ENCODE results near the gene FLOT1. TPM values are rescaled to one million over a fixed set of nuclear protein-coding genes. Genes with fewer than 3 reads are reported as not detected.

FLOT1 gene
- total and polyA plus RNA-seq, 2 donors (not counting 1 experiment from before 2014, with no cell fraction given) = 71.2 to 79.4 TPM

DNA sequence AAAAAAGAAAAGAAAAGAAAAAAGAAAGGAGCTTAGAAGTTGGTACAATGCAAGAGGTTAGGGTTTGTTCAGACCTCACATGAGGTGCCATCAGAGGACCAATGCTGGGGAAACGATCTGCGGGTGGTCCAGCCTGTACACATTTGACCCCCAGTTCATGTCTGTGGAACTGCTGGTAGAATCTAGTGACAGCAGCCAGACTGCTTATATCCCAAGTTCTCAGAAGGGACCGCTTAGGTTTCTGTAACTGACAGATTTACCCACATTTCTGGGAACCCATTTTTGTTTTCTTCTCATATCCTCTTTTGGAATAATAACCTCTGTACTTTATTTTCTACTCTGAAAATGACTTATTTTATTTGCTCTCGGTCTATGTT is 60.7 kb downstream of the FLOT1 start:
- TF ChIP-seq, protein P1, sequence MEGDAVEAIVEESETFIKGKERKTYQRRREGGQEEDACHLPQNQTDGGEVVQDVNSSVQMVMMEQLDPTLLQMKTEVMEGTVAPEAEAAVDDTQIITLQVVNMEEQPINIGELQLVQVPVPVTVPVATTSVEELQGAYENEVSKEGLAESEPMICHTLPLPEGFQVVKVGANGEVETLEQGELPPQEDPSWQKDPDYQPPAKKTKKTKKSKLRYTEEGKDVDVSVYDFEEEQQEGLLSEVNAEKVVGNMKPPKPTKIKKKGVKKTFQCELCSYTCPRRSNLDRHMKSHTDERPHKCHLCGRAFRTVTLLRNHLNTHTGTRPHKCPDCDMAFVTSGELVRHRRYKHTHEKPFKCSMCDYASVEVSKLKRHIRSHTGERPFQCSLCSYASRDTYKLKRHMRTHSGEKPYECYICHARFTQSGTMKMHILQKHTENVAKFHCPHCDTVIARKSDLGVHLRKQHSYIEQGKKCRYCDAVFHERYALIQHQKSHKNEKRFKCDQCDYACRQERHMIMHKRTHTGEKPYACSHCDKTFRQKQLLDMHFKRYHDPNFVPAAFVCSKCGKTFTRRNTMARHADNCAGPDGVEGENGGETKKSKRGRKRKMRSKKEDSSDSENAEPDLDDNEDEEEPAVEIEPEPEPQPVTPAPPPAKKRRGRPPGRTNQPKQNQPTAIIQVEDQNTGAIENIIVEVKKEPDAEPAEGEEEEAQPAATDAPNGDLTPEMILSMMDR (IDR thresholded peaks at IDR 0.05) = no peak
- no peak for TF ChIP-seq EZH2 (IDR thresholded peaks at IDR 0.05; ENCODE audit: borderline replicate concordance, insufficient read depth, low read depth, low read length, poor library complexity, severe bottlenecking)
- CTCF ChIA-PET = interaction anchor here (1.1 to 19.8 kb wide), 6 partner anchors 9 to 139 kb away, joined by 3 to 963 read pairs (median 8); partner anchors contain the start of genes ATAT1, DHX16, MDC1 and NRM
- no peak overlapping the region for H2AFZ ChIP-seq (ENCODE audit: insufficient read depth, low read depth, low read length, poor library complexity, severe bottlenecking)
- H3K4me3 ChIP-seq (ENCODE audit: control extremely low read depth in 1 of 5, extremely low read depth in 1 of 5, insufficient read depth in 1 of 5, low read depth in 2 of 5, low read length in 4 of 5) = peak overlapping the region; percentile 91 to 100 (median 97)
- no peaks in the 10 kb centered on the region for H3K27me3 Mint-ChIP-seq
- no peaks in the 10 kb centered on the region for H3K9me3 Mint-ChIP-seq (ENCODE audit: insufficient read depth)
- POLR2A ChIA-PET = interaction anchor here (0.6 to 8.7 kb wide), 5 partner anchors 9 to 64 kb away, joined by 3 to 216 read pairs (median 7); partner anchors contain the start of genes DHX16, MDC1, MRPS18B and PPP1R10
- ATAC-seq (ENCODE audit: low read depth) = no peak
- peak overlapping the region; percentile 98 for H3K9ac ChIP-seq (ENCODE audit: low read length)
- H3K79me2 ChIP-seq (ENCODE audit: control insufficient read depth, insufficient read depth, low read length) = peaks cover 95% of the 10 kb centered on the region
- peak overlapping the region; percentile 97 for H3K4me3 Mint-ChIP-seq
- no peaks in the 10 kb centered on the region for H3K27me3 ChIP-seq (replicated peaks in 1 of 4; ENCODE audit: control extremely low read depth in 1 of 4, control insufficient read depth in 3 of 4, insufficient read depth in 4 of 4, low read length in 3 of 4)
- 10% methylated on average over 3 of the region's 4 CpGs for WGBS (ENCODE audit: insufficient coverage)
- peak overlapping the region; percentile 99 for H3K27ac Mint-ChIP-seq
- peaks cover 90% of the 10 kb centered on the region for H4K20me1 ChIP-seq (ENCODE audit: control insufficient read depth, insufficient read depth, low read length, poor library complexity, severe bottlenecking)
- peak; percentile 50 for DNase-seq
- peaks cover 38 to 39% of the 10 kb centered on the region in 2 donors for H3K4me1 ChIP-seq (ENCODE audit: control insufficient read depth in 2 of 2, insufficient read depth in 2 of 2, low read length in 2 of 2)
- peaks cover 2 to 47% of the 10 kb centered on the region in 2 experiments for H3K36me3 ChIP-seq (replicated peaks in 1 of 2; ENCODE audit: control extremely low read depth in 1 of 2, control insufficient read depth in 1 of 2, extremely low read depth in 1 of 2, insufficient read depth in 2 of 2, low read length in 1 of 2)
- H3K27ac ChIP-seq (ENCODE audit: low read length in 2 of 2) = peak overlapping the region; percentile 57 to 97
- peaks cover 57% of the 10 kb centered on the region for H3K4me1 Mint-ChIP-seq
- H3K9me3 ChIP-seq (ENCODE audit: control extremely low read depth in 1 of 3, control insufficient read depth in 2 of 3, insufficient read depth in 1 of 3, low read length in 2 of 3) = no peaks in the 10 kb centered on the region
- intact Hi-C loops (cut with micrococcal nuclease) = loop anchor here (1.0 kb wide), 4 partner anchors 8 to 64 kb away; partner anchors contain the start of genes DHX16, MDC1, MRPS18B and NRM
- H3K4me2 ChIP-seq (replicated peaks; ENCODE audit: low read depth, low read length, poor library complexity, severe bottlenecking) = peak overlapping the region; percentile 100

Data from B cell (primary cell).